Loucy (cell line): Measurements from ENCODE around the gene RARB.

Experiments used
- H2AFZ ChIP-seq: fragments of 200-600 bp; sonication (generic); 2 replicates; pipeline ENCODE4 v1.6.0; 2016; ENCODE audit warnings: antibody characterized with exemption, mild to moderate bottlenecking, low read length, moderate library complexity
- H3F3A ChIP-seq: fragments of 200-600 bp; 2 replicates; pipeline ENCODE4 v1.6.0; 2016; ENCODE audit warnings: antibody characterized with exemption, low read depth, mild to moderate bottlenecking
- H3K27me3 ChIP-seq: fragments of 200-600 bp; sonication (generic); 2 replicates; pipeline ENCODE4 v1.6.1; 2014; ENCODE audit warnings: low read length, mild to moderate bottlenecking; ENCODE audit not compliant: insufficient read depth, poor library complexity, severe bottlenecking
- H3K36me3 ChIP-seq: fragments of 200-600 bp; sonication (generic); 2 replicates; pipeline ENCODE4 v1.6.1; 2016; ENCODE audit warnings: low read length; ENCODE audit not compliant: insufficient read depth
- H3K4me1 ChIP-seq: fragments of 200-600 bp; sonication (generic); 2 replicates; pipeline ENCODE4 v1.5.1; 2014; ENCODE audit warnings: low read length, mild to moderate bottlenecking; ENCODE audit not compliant: insufficient read depth, poor library complexity, severe bottlenecking
- H3K4me2 ChIP-seq: fragments of 200-600 bp; sonication (generic); 2 replicates; pipeline ENCODE4 v1.6.0; 2014; ENCODE audit warnings: antibody characterized with exemption, low read length, low read depth, mild to moderate bottlenecking; ENCODE audit not compliant: poor library complexity, severe bottlenecking
- H3K4me3 ChIP-seq: fragments of 200-600 bp; sonication (generic); 2 replicates; pipeline ENCODE4 v1.5.1; 2014; ENCODE audit warnings: low read length, mild to moderate bottlenecking, mixed read lengths; ENCODE audit not compliant: poor library complexity, severe bottlenecking
- H3K79me2 ChIP-seq: fragments of 200-600 bp; sonication (generic); 2 replicates; pipeline ENCODE4 v1.6.1; 2014; ENCODE audit warnings: low read length; ENCODE audit not compliant: insufficient read depth
- H3K9ac ChIP-seq: fragments of 200-600 bp; sonication (generic); 2 replicates; pipeline ENCODE4 v1.6.0; 2014; ENCODE audit warnings: mild to moderate bottlenecking, low read depth, low read length, moderate library complexity; ENCODE audit not compliant: poor library complexity, severe bottlenecking
- H3K9me2 ChIP-seq: fragments of 200-600 bp; sonication (generic); replicated peaks from 2 replicates; pipeline ENCODE4 v1.6.1; 2016; ENCODE audit warnings: low read depth, low read length, mixed read lengths
- H3K9me3 ChIP-seq: fragments of 200-600 bp; sonication (generic); 2 replicates; pipeline ENCODE4 v1.6.1; 2014; ENCODE audit warnings: mild to moderate bottlenecking, antibody characterized with exemption, low read length, low read depth; ENCODE audit not compliant: insufficient read depth
- H4K20me1 ChIP-seq: fragments of 200-600 bp; sonication (generic); 2 replicates; pipeline ENCODE4 v1.6.0; 2014; ENCODE audit warnings: antibody characterized with exemption, low read length, mild to moderate bottlenecking; ENCODE audit not compliant: insufficient read depth, poor library complexity, severe bottlenecking
- CTCF ChIP-seq: fragments of 200-600 bp; sonication (generic); conservative IDR thresholded peaks from 2 replicates; pipeline ENCODE4 v1.5.1; 2014; ENCODE audit warnings: mild to moderate bottlenecking, antibody characterized with exemption, low read length
- EZH2phosphoT487 ChIP-seq: fragments of 200-600 bp; IDR thresholded peaks from 2 replicates; pipeline ENCODE4 v1.6.1; 2018; ENCODE audit warnings: antibody characterized with exemption, mild to moderate bottlenecking, moderate library complexity, borderline replicate concordance

RARB gene

GRCh38 chr3:25472153-25472552, 44.1 kb downstream of the RARB start:
- Histone ChIP-seq H3F3A (no peaks in the 10 kb centered on the region), H3K9ac (no peak overlapping the region), H3K9me2 (no peaks in the 10 kb centered on the region), H3K79me2 (no peaks in the 10 kb centered on the region), H3K4me2 (no peak overlapping the region), H4K20me1 (no peaks in the 10 kb centered on the region), H3K4me3 (no peak overlapping the region), H3K9me3 (no peaks in the 10 kb centered on the region), H3K36me3 (no peaks in the 10 kb centered on the region), H2AFZ (0 out of 2 replicates have a peak overlapping the region, but pooled peaks have one; percentile 14), H3K4me1 (peaks cover 17% of the 10 kb centered on the region), H3K27me3 (no peaks in the 10 kb centered on the region)
- TF ChIP-seq EZH2phosphoT487 (no peak), CTCF (no peak)

GRCh38 chr3:25472731-25473130, 44.7 kb downstream of the RARB start:
- H4K20me1 ChIP-seq = no peaks in the 10 kb centered on the region
- no peaks in the 10 kb centered on the region for H3F3A ChIP-seq
- no peaks in the 10 kb centered on the region for H3K9me2 ChIP-seq
- H3K9me3 ChIP-seq = no peaks in the 10 kb centered on the region
- H2AFZ ChIP-seq = no peak overlapping the region
- TF ChIP-seq EZH2phosphoT487 (no peak), CTCF (no peak)
- H3K9ac ChIP-seq = no peak overlapping the region
- H3K79me2 ChIP-seq = no peaks in the 10 kb centered on the region
- no peak overlapping the region for H3K4me2 ChIP-seq
- H3K27me3 ChIP-seq = no peaks in the 10 kb centered on the region
- H3K4me1 ChIP-seq = peaks cover 17% of the 10 kb centered on the region
- no peaks in the 10 kb centered on the region for H3K36me3 ChIP-seq
- H3K4me3 ChIP-seq = no peak overlapping the region

GRCh38 chr3:25473246-25473645, 45.2 kb downstream of the RARB start:
- Histone ChIP-seq H3K9me3 (no peaks in the 10 kb centered on the region), H3K27me3 (no peaks in the 10 kb centered on the region), H2AFZ (0 out of 2 replicates have a peak overlapping the region, but pooled peaks have one; percentile 4), H3K36me3 (no peaks in the 10 kb centered on the region), H4K20me1 (no peaks in the 10 kb centered on the region), H3K79me2 (no peaks in the 10 kb centered on the region), H3K9ac (no peak overlapping the region), H3K4me3 (no peak overlapping the region), H3K4me2 (no peak overlapping the region), H3K9me2 (no peaks in the 10 kb centered on the region), H3F3A (no peaks in the 10 kb centered on the region), H3K4me1 (peaks cover 17% of the 10 kb centered on the region)
- no peak for TF ChIP-seq CTCF
- no peak for TF ChIP-seq EZH2phosphoT487
